Liver (tissue), 9 donors: ENCODE measurements around the gene CARD11. TPM values are rescaled to one million over a fixed set of nuclear protein-coding genes. Genes with fewer than 3 reads are reported as not detected.

Experiments
- DNase-seq: peaks from one replicate; pipeline ENCODE4 v3.0.0-alpha.2; 2017; ENCODE audit warnings: low spot score
- H3K27ac ChIP-seq, 2 donors: one replicate each; pipeline ENCODE4 v1.7.0; 2013; ENCODE audit warnings: inconsistent platforms in 2 of 2, low read length in 2 of 2, control low read depth in 1 of 2, low read depth in 1 of 2, mild to moderate bottlenecking in 1 of 2
- H3K27me3 ChIP-seq, 4 donors: one replicate each; pipeline versions ENCODE4 v1.6.1 to v1.7.0; 2013; ENCODE audit warnings: low read length in 3 of 4, inconsistent platforms in 1 of 4, mild to moderate bottlenecking in 1 of 4, moderate library complexity in 1 of 4; ENCODE audit not compliant: control insufficient read depth in 4 of 4, insufficient read depth in 4 of 4
- H3K36me3 ChIP-seq, 4 donors: one replicate each; pipeline versions ENCODE4 v1.6.1 to v1.7.0; 2013; ENCODE audit warnings: low read length in 3 of 4, mild to moderate bottlenecking in 3 of 4, low read depth in 1 of 4, moderate library complexity in 1 of 4; ENCODE audit not compliant: control insufficient read depth in 4 of 4, insufficient read depth in 3 of 4
- H3K4me1 ChIP-seq, 4 donors: one replicate each; pipeline versions ENCODE4 v1.6.1 to v1.7.0; 2013; ENCODE audit warnings: low read length in 3 of 4, mild to moderate bottlenecking in 3 of 4, moderate library complexity in 1 of 4; ENCODE audit not compliant: control insufficient read depth in 4 of 4, insufficient read depth in 4 of 4
- H3K4me3 ChIP-seq, 3 donors: one replicate each; pipeline versions ENCODE4 v1.6.1 to v1.7.0; 2013; ENCODE audit warnings: low read length in 3 of 3, control low read depth in 1 of 3, low read depth in 1 of 3, mild to moderate bottlenecking in 1 of 3
- H3K9ac ChIP-seq, 2 donors: one replicate each; pipeline ENCODE4 v1.7.0; 2013; ENCODE audit warnings: low read length in 2 of 2, mild to moderate bottlenecking in 2 of 2, moderate library complexity in 2 of 2, control low read depth in 1 of 2, low read depth in 1 of 2
- H3K9me3 ChIP-seq, 4 donors: one replicate each; pipeline versions ENCODE4 v1.6.1 to v1.7.0; 2013; ENCODE audit warnings: low read length in 3 of 4; ENCODE audit not compliant: control insufficient read depth in 4 of 4
- EGR1 ChIP-seq, 2 donors: IDR thresholded peaks; 2 replicates each; pipeline ENCODE4 v1.6.1; 2016 to 2018; ENCODE audit warnings: antibody characterized with exemption in 2 of 2, low read depth in 2 of 2
- FOXA1 ChIP-seq: IDR thresholded peaks from 2 replicates; pipeline ENCODE4 v1.6.1; 2016; ENCODE audit warnings: antibody characterized with exemption
- GABPA ChIP-seq, 2 donors: IDR thresholded peaks in 1 of 2; conservative IDR thresholded peaks in 1 of 2; 2 replicates each; pipeline ENCODE4 v1.6.1; 2016; ENCODE audit warnings: antibody characterized with exemption in 2 of 2, mild to moderate bottlenecking in 1 of 2, moderate library complexity in 1 of 2
- HNF4G ChIP-seq: IDR thresholded peaks from 2 replicates; pipeline ENCODE4 v1.6.1; 2016; ENCODE audit warnings: antibody characterized with exemption
- JUND ChIP-seq, 2 donors: IDR thresholded peaks; 2 replicates each; pipeline ENCODE4 v1.6.1; 2016; ENCODE audit warnings: antibody characterized with exemption in 2 of 2
- MAX ChIP-seq: IDR thresholded peaks from 2 replicates; pipeline ENCODE4 v1.6.1; 2016; ENCODE audit warnings: antibody characterized with exemption
- NR2F2 ChIP-seq: IDR thresholded peaks from 2 replicates; pipeline ENCODE4 v1.6.1; 2016; ENCODE audit warnings: antibody characterized with exemption
- RAD21 ChIP-seq, 2 donors: IDR thresholded peaks; 2 replicates each; pipeline ENCODE4 v1.6.1; 2016; ENCODE audit warnings: antibody characterized with exemption in 2 of 2, mild to moderate bottlenecking in 2 of 2
- RXRA ChIP-seq, 2 donors: IDR thresholded peaks; 2 replicates each; pipeline ENCODE4 v1.6.1; 2017 to 2018; ENCODE audit warnings: antibody characterized with exemption in 2 of 2, mild to moderate bottlenecking in 1 of 2
- TAF1 ChIP-seq: conservative IDR thresholded peaks from 2 replicates; pipeline ENCODE4 v1.6.1; 2016; ENCODE audit warnings: antibody characterized with exemption, mild to moderate bottlenecking
- YY1 ChIP-seq: IDR thresholded peaks from 2 replicates; pipeline ENCODE4 v1.6.1; 2016; ENCODE audit warnings: antibody characterized with exemption, mild to moderate bottlenecking
- WGBS: extraction: QIAGEN DNeasy Blood & Tissue Kit; methylation state at CpG from one replicate; pipeline ENCODE4 v1.1.7; 2013; 5-methylcytosine and 5-hydroxymethylcytosine counted together
- polyA plus RNA-seq, 2 donors: library from polyadenylated mRNA; stranded (reverse) in 1 of 2; unstranded in 1 of 2; fragments of 200-250 nt in 1 of 2; fragments of >200 nt in 1 of 2; fragmentation: Nextera tagmentation in 1 of 2; extraction: Ambion mirVana in 1 of 2; gene quantifications; one replicate each; pipeline versions ENCODE4 v1.2.1 to v1.2.3, GENCODE V29; 2013 to 2015
- total RNA-seq, 2 donors: library from RNA; depleted of rRNA; stranded (reverse); fragments of >200 nt; gene quantifications; one replicate each; pipeline ENCODE4 v1.2.3, GENCODE V29; 2014
- TF ChIP-seq, protein P1 (sequence below): IDR thresholded peaks from 2 replicates; pipeline ENCODE4 v1.6.1; 2016; ENCODE audit warnings: antibody characterized with exemption, mild to moderate bottlenecking
- TF ChIP-seq, protein P2 (sequence below): IDR thresholded peaks from 2 replicates; pipeline ENCODE4 v1.6.1; 2016; ENCODE audit warnings: antibody characterized with exemption
- TF ChIP-seq, protein P3 (sequence below): fragments of 150-350 bp; IDR thresholded peaks from 2 replicates; pipeline ENCODE4 v1.5.1; 2017; ENCODE audit warnings: improper control_type of control experiment, low read depth, low read length; ENCODE audit not compliant: missing input control
- TF ChIP-seq, protein P4 (sequence below): IDR thresholded peaks from 2 replicates; pipeline ENCODE4 v1.6.1; 2016; ENCODE audit warnings: antibody characterized with exemption
- donor health status: healthy.
- donor health status: healthy.
- donor health status: healthy.
- donor health status: healthy.
- donor health status: healthy.

Gene CARD11
- total and polyA plus RNA-seq, 4 donors, result 0.42 to 1.3 (median 0.83) TPM

DNA sequence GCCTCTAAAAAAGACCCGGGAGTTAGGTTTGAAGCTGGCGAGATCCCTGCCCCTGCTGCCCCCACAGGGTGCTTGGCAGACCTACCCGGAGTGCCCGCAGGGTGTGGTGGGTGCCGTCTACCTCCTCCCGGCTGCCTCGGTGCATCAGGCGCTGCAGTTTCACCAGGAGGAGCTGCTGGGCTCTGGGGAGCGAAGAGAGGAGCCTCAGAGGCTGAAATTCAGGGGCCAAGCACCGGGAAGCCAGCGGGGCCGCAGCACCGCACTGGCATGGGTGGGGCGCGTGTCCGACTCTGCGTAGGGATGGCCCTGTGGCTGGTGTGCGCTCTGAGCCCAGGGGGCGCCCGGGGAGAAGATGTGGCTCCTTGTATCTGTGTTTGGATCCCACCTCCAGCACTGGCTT, 125.3 kb downstream of the CARD11 start:
- H3K9me3 ChIP-seq, result no peaks in the 10 kb centered on the region
- no peak overlapping the region for H3K4me3 ChIP-seq
- H3K27me3 ChIP-seq, result peaks cover 0 to 8% (median 0%) of the 10 kb centered on the region in 4 donors
- TF ChIP-seq, protein P1, sequence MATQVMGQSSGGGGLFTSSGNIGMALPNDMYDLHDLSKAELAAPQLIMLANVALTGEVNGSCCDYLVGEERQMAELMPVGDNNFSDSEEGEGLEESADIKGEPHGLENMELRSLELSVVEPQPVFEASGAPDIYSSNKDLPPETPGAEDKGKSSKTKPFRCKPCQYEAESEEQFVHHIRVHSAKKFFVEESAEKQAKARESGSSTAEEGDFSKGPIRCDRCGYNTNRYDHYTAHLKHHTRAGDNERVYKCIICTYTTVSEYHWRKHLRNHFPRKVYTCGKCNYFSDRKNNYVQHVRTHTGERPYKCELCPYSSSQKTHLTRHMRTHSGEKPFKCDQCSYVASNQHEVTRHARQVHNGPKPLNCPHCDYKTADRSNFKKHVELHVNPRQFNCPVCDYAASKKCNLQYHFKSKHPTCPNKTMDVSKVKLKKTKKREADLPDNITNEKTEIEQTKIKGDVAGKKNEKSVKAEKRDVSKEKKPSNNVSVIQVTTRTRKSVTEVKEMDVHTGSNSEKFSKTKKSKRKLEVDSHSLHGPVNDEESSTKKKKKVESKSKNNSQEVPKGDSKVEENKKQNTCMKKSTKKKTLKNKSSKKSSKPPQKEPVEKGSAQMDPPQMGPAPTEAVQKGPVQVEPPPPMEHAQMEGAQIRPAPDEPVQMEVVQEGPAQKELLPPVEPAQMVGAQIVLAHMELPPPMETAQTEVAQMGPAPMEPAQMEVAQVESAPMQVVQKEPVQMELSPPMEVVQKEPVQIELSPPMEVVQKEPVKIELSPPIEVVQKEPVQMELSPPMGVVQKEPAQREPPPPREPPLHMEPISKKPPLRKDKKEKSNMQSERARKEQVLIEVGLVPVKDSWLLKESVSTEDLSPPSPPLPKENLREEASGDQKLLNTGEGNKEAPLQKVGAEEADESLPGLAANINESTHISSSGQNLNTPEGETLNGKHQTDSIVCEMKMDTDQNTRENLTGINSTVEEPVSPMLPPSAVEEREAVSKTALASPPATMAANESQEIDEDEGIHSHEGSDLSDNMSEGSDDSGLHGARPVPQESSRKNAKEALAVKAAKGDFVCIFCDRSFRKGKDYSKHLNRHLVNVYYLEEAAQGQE, result no peak
- TF ChIP-seq, protein P2, sequence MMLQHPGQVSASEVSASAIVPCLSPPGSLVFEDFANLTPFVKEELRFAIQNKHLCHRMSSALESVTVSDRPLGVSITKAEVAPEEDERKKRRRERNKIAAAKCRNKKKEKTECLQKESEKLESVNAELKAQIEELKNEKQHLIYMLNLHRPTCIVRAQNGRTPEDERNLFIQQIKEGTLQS, result no peak
- no peak for TF ChIP-seq NR2F2
- TF ChIP-seq MAX, result no peak
- TF ChIP-seq, protein P3, sequence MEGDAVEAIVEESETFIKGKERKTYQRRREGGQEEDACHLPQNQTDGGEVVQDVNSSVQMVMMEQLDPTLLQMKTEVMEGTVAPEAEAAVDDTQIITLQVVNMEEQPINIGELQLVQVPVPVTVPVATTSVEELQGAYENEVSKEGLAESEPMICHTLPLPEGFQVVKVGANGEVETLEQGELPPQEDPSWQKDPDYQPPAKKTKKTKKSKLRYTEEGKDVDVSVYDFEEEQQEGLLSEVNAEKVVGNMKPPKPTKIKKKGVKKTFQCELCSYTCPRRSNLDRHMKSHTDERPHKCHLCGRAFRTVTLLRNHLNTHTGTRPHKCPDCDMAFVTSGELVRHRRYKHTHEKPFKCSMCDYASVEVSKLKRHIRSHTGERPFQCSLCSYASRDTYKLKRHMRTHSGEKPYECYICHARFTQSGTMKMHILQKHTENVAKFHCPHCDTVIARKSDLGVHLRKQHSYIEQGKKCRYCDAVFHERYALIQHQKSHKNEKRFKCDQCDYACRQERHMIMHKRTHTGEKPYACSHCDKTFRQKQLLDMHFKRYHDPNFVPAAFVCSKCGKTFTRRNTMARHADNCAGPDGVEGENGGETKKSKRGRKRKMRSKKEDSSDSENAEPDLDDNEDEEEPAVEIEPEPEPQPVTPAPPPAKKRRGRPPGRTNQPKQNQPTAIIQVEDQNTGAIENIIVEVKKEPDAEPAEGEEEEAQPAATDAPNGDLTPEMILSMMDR, result no peak
- no peak for TF ChIP-seq FOXA1
- no peak for TF ChIP-seq RXRA (IDR thresholded peaks at IDR 0.05)
- no peak for TF ChIP-seq EGR1 (IDR thresholded peaks at IDR 0.05; ENCODE audit: low read depth in 2 of 2)
- no peak for TF ChIP-seq JUND (IDR thresholded peaks at IDR 0.05)
- TF ChIP-seq HNF4G, result no peak
- TF ChIP-seq GABPA (IDR thresholded peaks at IDR 0.05 in 1 of 2, conservative IDR thresholded peaks at IDR 0.05 in 1 of 2), result no peak
- TF ChIP-seq, protein P4, sequence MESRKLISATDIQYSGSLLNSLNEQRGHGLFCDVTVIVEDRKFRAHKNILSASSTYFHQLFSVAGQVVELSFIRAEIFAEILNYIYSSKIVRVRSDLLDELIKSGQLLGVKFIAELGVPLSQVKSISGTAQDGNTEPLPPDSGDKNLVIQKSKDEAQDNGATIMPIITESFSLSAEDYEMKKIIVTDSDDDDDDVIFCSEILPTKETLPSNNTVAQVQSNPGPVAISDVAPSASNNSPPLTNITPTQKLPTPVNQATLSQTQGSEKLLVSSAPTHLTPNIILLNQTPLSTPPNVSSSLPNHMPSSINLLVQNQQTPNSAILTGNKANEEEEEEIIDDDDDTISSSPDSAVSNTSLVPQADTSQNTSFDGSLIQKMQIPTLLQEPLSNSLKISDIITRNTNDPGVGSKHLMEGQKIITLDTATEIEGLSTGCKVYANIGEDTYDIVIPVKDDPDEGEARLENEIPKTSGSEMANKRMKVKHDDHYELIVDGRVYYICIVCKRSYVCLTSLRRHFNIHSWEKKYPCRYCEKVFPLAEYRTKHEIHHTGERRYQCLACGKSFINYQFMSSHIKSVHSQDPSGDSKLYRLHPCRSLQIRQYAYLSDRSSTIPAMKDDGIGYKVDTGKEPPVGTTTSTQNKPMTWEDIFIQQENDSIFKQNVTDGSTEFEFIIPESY, result no peak
- no peak for TF ChIP-seq TAF1
- no peak for TF ChIP-seq YY1
- no peak for DNase-seq
- no peaks in the 10 kb centered on the region for H3K4me1 ChIP-seq
- no peak overlapping the region for H3K9ac ChIP-seq
- WGBS, result 88% methylated on average over 20 of the region's 20 CpGs
- H3K36me3 ChIP-seq, result no peaks in the 10 kb centered on the region
- H3K27ac ChIP-seq, result no peak overlapping the region

- DNase-seq, result no peak
- H3K9me3 ChIP-seq, result no peaks in the 10 kb centered on the region
- WGBS, result 93% methylated on average over 16 of the region's 16 CpGs
- no peak overlapping the region for H3K27ac ChIP-seq
- H3K4me1 ChIP-seq, result no peaks in the 10 kb centered on the region
- no peak for TF ChIP-seq RAD21 (IDR thresholded peaks at IDR 0.05)
- TF ChIP-seq NR2F2, result no peak
- TF ChIP-seq, protein P2, result no peak
- TF ChIP-seq, protein P4, result no peak
- no peak overlapping the region for H3K9ac ChIP-seq
- H3K27me3 ChIP-seq, result peaks cover 0 to 5% (median 0%) of the 10 kb centered on the region in 4 donors
- H3K4me3 ChIP-seq, result no peak overlapping the region
- H3K36me3 ChIP-seq, result no peaks in the 10 kb centered on the region
These were observed 128.6 kb downstream of the CARD11 start for GRCh38 chr7:2915023-2915422.
